ENCODE measurements around the gene RAD54L. TPM values are rescaled to one million over a fixed set of nuclear protein-coding genes. Genes with fewer than 3 reads are reported as not detected.

Gene RAD54L
- total and polyA plus RNA-seq, 4 donors = 0.72 to 2.2 (median 2.1) TPM

DNA sequence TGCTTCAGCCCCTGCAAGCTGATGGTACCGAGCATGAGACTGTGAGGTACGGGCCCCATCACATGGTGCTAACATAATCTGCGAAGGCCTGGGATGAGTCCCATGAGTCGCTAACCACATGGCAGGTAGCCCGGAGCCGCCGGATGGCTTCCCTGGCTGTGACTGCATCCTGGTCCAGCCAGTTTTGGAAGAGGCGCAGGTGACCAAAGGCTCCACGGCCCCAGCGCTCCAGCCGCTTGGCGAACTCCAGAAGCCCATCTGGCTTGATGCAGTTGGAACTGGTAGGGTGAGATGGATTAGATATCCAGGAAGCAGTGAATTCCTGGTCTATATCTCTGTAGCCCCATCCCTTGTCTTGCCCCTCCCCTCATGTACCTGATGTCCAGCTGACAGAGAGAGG is 31.2 kb downstream of the RAD54L start:
- H3K36me3 ChIP-seq (ENCODE audit: control insufficient read depth in 4 of 4, insufficient read depth in 4 of 4, low read length in 4 of 4) = peaks cover 12 to 27% (median 17%) of the 10 kb centered on the region in 4 donors
- no peaks in the 10 kb centered on the region for H3K4me1 ChIP-seq (ENCODE audit: control insufficient read depth in 5 of 5, insufficient read depth in 5 of 5, low read length in 5 of 5)
- no peaks in the 10 kb centered on the region for H3K9me3 ChIP-seq (ENCODE audit: control insufficient read depth in 4 of 4, insufficient read depth in 3 of 4, low read length in 3 of 4)
- H3K4me3 ChIP-seq = no peak overlapping the region
- no peak for TF ChIP-seq CTCF (IDR thresholded peaks at IDR 0.05; ENCODE audit: control extremely low read depth, extremely low read depth)
- 97% methylated on average over 12 of the region's 12 CpGs for WGBS, 2 donors
- H3K27me3 ChIP-seq (ENCODE audit: control insufficient read depth in 3 of 3, insufficient read depth in 3 of 3, low read length in 2 of 3) = no peaks in the 10 kb centered on the region
- H3K9ac ChIP-seq (ENCODE audit: insufficient read depth in 1 of 2, low read length in 2 of 2) = no peak overlapping the region
- H3K27ac ChIP-seq (ENCODE audit: low read depth in 1 of 2, low read length in 1 of 2) = no peak overlapping the region
- ATAC-seq (ENCODE audit: insufficient read depth, low FRiP score) (no peak), DNase-seq (peak in 1 of 3 donors; percentile 10)

GRCh38 chr1:46280092-46280491 is 32.5 kb downstream of the RAD54L start:
- no peaks in the 10 kb centered on the region for H3K4me1 ChIP-seq (ENCODE audit: control insufficient read depth in 5 of 5, insufficient read depth in 5 of 5, low read length in 5 of 5)
- WGBS, 2 donors = 89 to 97% methylated on average over 3 of the region's 3 CpGs
- DNase-seq (no peak), ATAC-seq (ENCODE audit: insufficient read depth, low FRiP score) (no peak)
- H3K4me3 ChIP-seq = no peak overlapping the region
- no peaks in the 10 kb centered on the region for H3K9me3 ChIP-seq (ENCODE audit: control insufficient read depth in 4 of 4, insufficient read depth in 3 of 4, low read length in 3 of 4)
- no peak overlapping the region for H3K27ac ChIP-seq (ENCODE audit: low read depth in 1 of 2, low read length in 1 of 2)
- H3K36me3 ChIP-seq (ENCODE audit: control insufficient read depth in 4 of 4, insufficient read depth in 4 of 4, low read length in 4 of 4) = peaks cover 15 to 34% (median 22%) of the 10 kb centered on the region in 4 donors
- no peaks in the 10 kb centered on the region for H3K27me3 ChIP-seq (ENCODE audit: control insufficient read depth in 3 of 3, insufficient read depth in 3 of 3, low read length in 2 of 3)
- no peak overlapping the region for H3K9ac ChIP-seq (ENCODE audit: insufficient read depth in 1 of 2, low read length in 2 of 2)
- TF ChIP-seq CTCF (IDR thresholded peaks at IDR 0.05; ENCODE audit: control extremely low read depth, extremely low read depth) = no peak

DNA sequence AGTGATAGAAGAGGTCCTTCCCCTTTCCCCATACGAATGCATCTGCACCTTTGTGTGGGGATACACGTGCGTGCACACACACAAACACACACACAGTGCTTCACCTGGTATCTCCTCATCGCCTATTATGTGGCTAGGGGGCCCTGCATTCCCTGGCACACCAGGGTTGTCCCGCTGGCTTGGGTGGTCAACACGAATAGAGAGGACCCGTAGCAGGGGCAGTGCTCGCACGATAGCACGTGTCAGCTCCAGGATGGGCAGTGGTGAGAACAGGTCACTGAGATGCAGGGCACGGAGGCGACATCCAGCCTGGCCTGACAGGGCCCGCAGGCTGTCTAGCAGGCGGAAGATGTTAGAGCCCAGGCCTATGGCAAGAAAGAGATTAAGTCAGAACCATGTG is 33.5 kb downstream of the RAD54L start:
- H3K4me1 ChIP-seq (ENCODE audit: control insufficient read depth in 5 of 5, insufficient read depth in 5 of 5, low read length in 5 of 5) = no peaks in the 10 kb centered on the region
- no peaks in the 10 kb centered on the region for H3K27me3 ChIP-seq (ENCODE audit: control insufficient read depth in 3 of 3, insufficient read depth in 3 of 3, low read length in 2 of 3)
- no peak overlapping the region for H3K4me3 ChIP-seq
- ATAC-seq (ENCODE audit: insufficient read depth, low FRiP score) = no peak
- H3K27ac ChIP-seq (ENCODE audit: low read depth in 1 of 2, low read length in 1 of 2) = no peak overlapping the region
- H3K9ac ChIP-seq (ENCODE audit: insufficient read depth in 1 of 2, low read length in 2 of 2) = no peak overlapping the region
- H3K36me3 ChIP-seq (ENCODE audit: control insufficient read depth in 4 of 4, insufficient read depth in 4 of 4, low read length in 4 of 4) = peaks cover 20 to 43% (median 26%) of the 10 kb centered on the region in 4 donors
- no peak for DNase-seq
- WGBS, 2 donors = 96 to 97% methylated on average over 14 of the region's 14 CpGs
- H3K9me3 ChIP-seq (ENCODE audit: control insufficient read depth in 4 of 4, insufficient read depth in 3 of 4, low read length in 3 of 4) = no peaks in the 10 kb centered on the region
- TF ChIP-seq CTCF (IDR thresholded peaks at IDR 0.05; ENCODE audit: control extremely low read depth, extremely low read depth) = no peak

DNA sequence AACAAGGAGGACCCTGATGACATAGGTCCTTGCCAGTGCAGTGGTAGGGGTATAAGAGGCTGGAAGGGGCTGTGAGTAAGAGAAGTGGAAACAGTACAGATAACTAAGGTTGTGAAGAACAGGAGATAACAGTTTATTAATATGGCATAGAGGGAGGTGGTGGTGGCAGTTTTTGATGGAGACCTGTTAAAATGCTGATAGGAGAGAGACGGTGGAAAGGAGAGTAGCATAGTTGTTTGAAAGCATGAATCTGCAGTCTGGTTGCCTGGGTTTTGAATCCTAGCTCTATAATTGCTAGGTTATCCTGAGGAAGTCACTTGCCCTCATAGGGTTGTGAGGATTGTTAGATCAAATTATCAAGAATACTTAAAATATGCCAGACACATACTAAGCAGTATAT is 36.5 kb downstream of the RAD54L start:
- no peak overlapping the region for H3K4me3 ChIP-seq
- H3K27ac ChIP-seq (ENCODE audit: low read depth in 1 of 2, low read length in 1 of 2) = no peak overlapping the region
- no peaks in the 10 kb centered on the region for H3K9me3 ChIP-seq (ENCODE audit: control insufficient read depth in 4 of 4, insufficient read depth in 3 of 4, low read length in 3 of 4)
- DNase-seq = no peak
- H3K9ac ChIP-seq (ENCODE audit: insufficient read depth in 1 of 2, low read length in 2 of 2) = no peak overlapping the region
- no peak for ATAC-seq (ENCODE audit: insufficient read depth, low FRiP score)
- no peaks in the 10 kb centered on the region for H3K4me1 ChIP-seq (ENCODE audit: control insufficient read depth in 5 of 5, insufficient read depth in 5 of 5, low read length in 5 of 5)
- peaks cover 30 to 45% (median 34%) of the 10 kb centered on the region in 4 donors for H3K36me3 ChIP-seq (ENCODE audit: control insufficient read depth in 4 of 4, insufficient read depth in 4 of 4, low read length in 4 of 4)
- H3K27me3 ChIP-seq (ENCODE audit: control insufficient read depth in 3 of 3, insufficient read depth in 3 of 3, low read length in 2 of 3) = no peaks in the 10 kb centered on the region
- TF ChIP-seq CTCF (IDR thresholded peaks at IDR 0.05; ENCODE audit: control extremely low read depth, extremely low read depth) = no peak
- WGBS, 2 donors = 90 to 96% methylated on average over 1 of the region's 1 CpG
